Left colon (tissue), 2 donors: ENCODE results near the gene ESYT2. TPM values are rescaled to one million over a fixed set of nuclear protein-coding genes. Genes with fewer than 3 reads are reported as not detected.
A peak's percentile ranks its signal among the peaks of the same experiment; 100 is the strongest.
"Not testable (repeated sequence)": the region's sequence is repeated elsewhere in the genome, so short reads cannot be mapped to it uniquely, and the experiment has no call there.

ENCODE experiments used
- ATAC-seq: fragments of 200-7000 bp; cut with Tn5 transposase; one replicate; pipeline ENCODE4 v1.9.1; 2020; ENCODE audit warnings: mild to moderate bottlenecking, moderate library complexity
- DNase-seq, 2 donors: peaks; one replicate each; pipeline ENCODE4 v3.0.0-alpha.2; 2020
- intact Hi-C, 2 donors: fragments of 100-400 bp; cut with DNase I in 1 of 2; cut with micrococcal nuclease in 1 of 2; formaldehyde crosslinking; loops; one replicate each; pipeline versions ENCODE4 v1.11.2 to v1.14.0; 2022; cut with DNase I, micrococcal nuclease
- total RNA-seq, 2 donors: library from RNA; stranded (reverse); fragmentation: NEBNext Ultra II Directional; extraction: Animal tissue kit (Norgen Biotek cat#: 25700); gene quantifications; one replicate each; pipeline ENCODE4 v1.2.1, GENCODE V29; 2021
- donor health status: DM: no; HTN: no; CAD: no.
- donor health status: DM: yes; HTN: yes; CAD: no.

The ESYT2 gene
- total RNA-seq, 2 donors from 2014 or later, result 68.8 to 86.0 TPM

DNA sequence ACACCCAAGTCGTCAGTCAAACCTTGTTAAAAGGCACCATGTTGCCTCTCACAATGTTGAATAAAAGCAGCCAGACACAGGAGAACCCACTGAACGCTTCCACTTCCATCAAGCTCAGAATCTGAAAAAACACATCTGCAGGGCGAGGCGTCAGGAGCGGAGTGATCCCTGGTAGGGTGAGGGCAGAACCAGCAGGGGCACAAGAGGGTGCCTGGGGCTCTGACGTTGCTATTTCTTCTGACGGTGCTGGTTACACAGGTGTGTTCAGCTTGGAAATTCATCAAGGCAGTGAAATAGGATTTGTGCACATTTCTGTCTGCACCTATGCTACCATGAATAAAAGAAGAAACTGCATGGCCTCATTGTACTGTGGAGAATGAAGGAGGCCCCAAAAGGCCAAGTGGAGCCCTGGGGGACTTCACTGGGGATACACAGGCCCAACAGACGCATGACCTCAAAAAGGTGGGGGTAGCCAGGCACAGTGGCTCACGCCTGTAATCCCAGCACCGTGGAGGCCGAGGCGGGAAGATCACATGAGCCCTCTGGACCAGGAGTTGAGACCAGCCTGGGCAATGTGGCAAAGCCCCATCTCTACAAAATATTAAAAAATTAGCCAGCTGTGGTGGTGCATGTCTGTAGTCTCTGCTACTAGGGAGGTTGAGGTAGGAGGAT is 105.5 kb downstream of the ESYT2 start:
- ATAC-seq, result no peak
- no peak for DNase-seq
- intact Hi-C loops, result no loop called here

GRCh38 chr7:158723266-158723665 is 106.0 kb downstream of the ESYT2 start:
- DNase-seq (no peak), ATAC-seq (no peak)
- intact Hi-C loops, result no loop called here

DNA sequence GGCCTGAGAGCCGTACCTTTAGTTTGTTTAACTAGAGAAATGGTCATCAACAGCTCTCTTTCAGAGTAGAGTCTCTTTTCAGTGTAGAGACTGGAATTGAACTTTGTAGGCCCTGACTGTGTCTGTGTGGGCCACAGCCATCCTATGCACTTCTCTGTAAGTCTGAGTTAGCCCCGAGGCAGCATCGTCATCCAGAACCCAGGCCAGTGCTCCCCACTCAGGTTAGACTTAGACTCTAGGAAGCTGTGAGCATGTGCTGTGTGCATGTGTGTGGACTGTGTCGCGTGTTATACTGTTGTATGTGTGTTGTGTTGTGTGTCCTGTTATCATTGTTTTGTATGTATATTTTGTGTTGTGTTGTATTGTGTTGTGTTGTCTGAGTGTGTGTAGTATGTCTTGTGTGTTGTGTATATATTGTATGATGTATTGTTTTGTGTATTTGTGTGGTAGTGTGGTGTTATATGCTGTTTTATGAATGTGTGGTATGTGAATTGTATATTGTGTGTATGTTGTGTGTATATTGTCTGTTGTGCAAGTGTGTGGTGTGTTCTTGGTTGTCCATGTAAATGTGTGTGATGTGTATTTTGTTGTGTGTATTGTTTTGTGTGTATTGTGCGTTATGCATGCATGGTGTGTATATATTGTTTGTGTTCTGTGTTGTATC is 106.6 kb downstream of the ESYT2 start:
- DNase-seq, result no peak
- intact Hi-C loops, result no loop called here
- ATAC-seq, result no peak

GRCh38 chr7:158720112-158720511 is 109.2 kb downstream of the ESYT2 start:
- intact Hi-C loops, result no loop called here
- ATAC-seq (no peak), DNase-seq (no peak)

GRCh38 chr7:158716802-158717201 is 112.5 kb downstream of the ESYT2 start:
- no peak for DNase-seq
- intact Hi-C loops, result no loop called here

GRCh38 chr7:158710651-158711102 is 118.6 kb downstream of the ESYT2 start:
- intact Hi-C loops, result no loop called here
- DNase-seq, result no peak
- no peak for ATAC-seq

More at GRCh38 chr7:158716802-158717201, 112.5 kb downstream of the ESYT2 start:
- ATAC-seq, result no peak

DNA sequence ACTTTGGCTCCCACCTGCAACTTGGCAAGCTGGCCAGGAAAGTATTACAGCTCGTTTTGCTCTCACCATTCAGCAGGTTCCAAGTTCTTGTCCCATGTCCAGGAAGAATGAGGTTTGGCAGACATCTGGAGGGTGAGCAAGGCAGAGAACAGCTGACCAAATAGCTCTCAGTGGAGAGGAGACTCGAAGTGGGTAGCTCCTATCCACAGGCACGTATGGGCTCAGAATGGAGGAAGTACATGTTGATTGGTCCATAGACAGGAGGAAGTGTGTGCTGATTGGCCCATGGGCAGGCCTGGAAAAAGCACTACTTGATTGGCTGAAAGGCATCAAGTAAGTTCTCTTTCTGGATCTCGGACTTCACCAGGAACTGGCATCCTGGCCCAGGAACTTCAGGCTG is 121.7 kb downstream of the ESYT2 start:
- intact Hi-C loops, result no loop called here
- no peak for ATAC-seq

GRCh38 chr7:158706710-158707590 is 122.4 kb downstream of the ESYT2 start:
- ATAC-seq, result no peak
- intact Hi-C loops, result no loop called here
- DNase-seq, result no peak

More for the DNA sequence above, 121.7 kb downstream of the ESYT2 start:
- DNase-seq, result no peak

- intact Hi-C loops, result no loop called here
- DNase-seq (no peak), ATAC-seq (no peak)
Observed at GRCh38 chr7:158706273-158706704, 123.0 kb downstream of the ESYT2 start.

- DNase-seq (no peak), ATAC-seq (peak; percentile 22)
- intact Hi-C loops, result no loop called here
Observed at GRCh38 chr7:158705234-158705850, 124.0 kb downstream of the ESYT2 start.

GRCh38 chr7:158704524-158705233 is 124.6 kb downstream of the ESYT2 start, which contains the start of gene NCAPG2:
TSS of gene NCAPG2 (minus strand) at chr7:158704804. CDS start at chr7:158701899, 2,905 bp downstream.
- ATAC-seq (peak; percentile 96), DNase-seq (peak; percentile 99)
- intact Hi-C loops, result no loop called here

- intact Hi-C loops, result not testable (repeated sequence)
Observed at GRCh38 chr7:158703679-158704523, 125.4 kb downstream of the ESYT2 start.

DNA sequence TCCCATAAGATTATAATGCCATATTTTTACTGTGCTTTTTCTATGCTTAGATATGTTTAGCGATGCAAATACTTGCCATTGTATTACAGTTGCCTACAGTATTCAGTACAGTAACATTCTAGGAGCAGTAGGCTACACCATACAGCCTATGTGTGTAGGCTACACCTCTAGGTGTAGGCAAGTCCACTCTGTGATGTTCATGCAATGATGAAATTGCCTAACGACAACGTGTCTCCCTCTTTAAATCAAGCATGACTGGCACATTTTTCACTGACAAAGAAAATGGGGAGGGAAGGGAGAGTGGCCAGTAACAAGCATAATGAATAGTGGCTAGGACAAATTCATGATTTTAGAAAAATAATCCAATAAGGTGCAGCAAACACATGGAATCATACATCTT is 126.4 kb downstream of the ESYT2 start:
- ATAC-seq (no peak), DNase-seq (no peak)
- intact Hi-C loops, result no loop called here

More at GRCh38 chr7:158703679-158704523, 125.4 kb downstream of the ESYT2 start:
- ATAC-seq, result not testable (repeated sequence)
- DNase-seq, result peak in 1 of 2 donors; percentile 38

- no peak for DNase-seq
- intact Hi-C loops, result no loop called here
- ATAC-seq, result no peak
Observed at GRCh38 chr7:158702196-158702595, 127.1 kb downstream of the ESYT2 start.

- intact Hi-C loops, result no loop called here
- DNase-seq (no peak), ATAC-seq (no peak)
Observed at GRCh38 chr7:158700008-158700407, 129.3 kb downstream of the ESYT2 start.

DNA sequence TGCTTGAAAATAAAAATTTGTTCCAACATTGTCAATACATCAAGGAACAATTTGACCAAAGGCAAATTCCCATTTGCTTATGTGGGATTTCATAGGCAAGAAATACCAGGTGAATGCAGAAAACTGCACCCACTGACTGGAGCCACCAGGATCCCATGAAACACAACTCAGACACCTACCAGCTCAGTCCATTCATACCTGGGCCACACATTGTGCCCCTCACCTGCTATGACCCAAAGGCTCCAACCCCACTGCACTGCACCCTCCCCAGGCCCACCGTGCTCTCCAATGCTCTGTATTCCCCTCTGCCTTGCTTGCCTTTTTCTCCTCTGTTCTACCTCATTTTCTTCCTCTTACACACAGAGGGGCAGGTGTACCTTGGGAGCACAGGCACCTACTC is 130.0 kb downstream of the ESYT2 start:
- ATAC-seq (no peak), DNase-seq (no peak)
- intact Hi-C loops, result loop anchor here in 1 of 2 donors (10.0 kb wide), 1 partner anchor 275 kb away; no protein-coding TSS in a partner anchor

- intact Hi-C loops, result loop anchor here in 1 of 2 donors (10.0 kb wide), 1 partner anchor 276 kb away; no protein-coding TSS in a partner anchor
- ATAC-seq (no peak), DNase-seq (no peak)
Observed at GRCh38 chr7:158698657-158699195, 130.6 kb downstream of the ESYT2 start.
